T-helper 22 cell (primary cell): ENCODE data around the gene TTC6.

Source experiments
- DNase-seq: peaks from one replicate; pipeline ENCODE4 v3.0.0-alpha.2; 2020; ENCODE audit warnings: low read depth

TTC6 gene

GRCh38 chr14:37625597-37626595 lies 30.5 kb downstream of the TTC6 start:
- DNase-seq, result no peak

- no peak for DNase-seq
These were observed 41.9 kb downstream of the TTC6 start for GRCh38 chr14:37637341-37637740.

GRCh38 chr14:37638599-37638998 lies 43.2 kb downstream of the TTC6 start:
- no peak for DNase-seq

GRCh38 chr14:37641117-37641516 lies 45.7 kb downstream of the TTC6 start:
- DNase-seq, result no peak

GRCh38 chr14:37642125-37642524 lies 46.7 kb downstream of the TTC6 start:
- no peak for DNase-seq

- no peak for DNase-seq
These were observed 48.3 kb downstream of the TTC6 start for GRCh38 chr14:37643701-37644100.
